GM19397 (cell line): ENCODE results near the gene GFOD1.
"Not testable (repeated sequence)": the region's sequence is repeated elsewhere in the genome, so short reads cannot be mapped to it uniquely, and the experiment has no call there.

Experiments
- ATAC-seq: cut with Tn5 transposase; IDR thresholded peaks from one replicate; pipeline ENCODE4 v1.9.1; 2021; ENCODE audit warnings: mild to moderate bottlenecking, moderate library complexity; ENCODE audit not compliant: unreplicated experiment

GFOD1 gene

DNA sequence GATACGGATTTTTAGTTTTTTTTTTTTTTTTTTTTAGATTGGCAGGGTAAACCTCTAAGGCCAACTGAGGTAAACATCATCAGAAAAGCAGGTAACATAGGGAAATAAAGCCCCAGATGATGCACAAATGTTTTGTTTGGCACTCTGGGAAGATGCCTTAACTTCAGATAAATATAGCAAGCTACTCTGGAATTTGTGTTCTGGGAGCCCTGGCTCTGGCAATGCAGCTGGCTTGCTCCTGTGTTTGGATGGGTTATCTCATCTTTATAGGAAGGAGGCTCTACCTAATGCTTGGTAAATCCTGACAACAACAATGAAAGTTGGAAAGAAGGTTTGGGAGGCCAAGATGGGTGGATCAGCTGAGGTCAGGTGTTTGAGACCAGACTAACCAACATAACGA, 77.4 kb downstream of the GFOD1 start:
- no peak for ATAC-seq

DNA sequence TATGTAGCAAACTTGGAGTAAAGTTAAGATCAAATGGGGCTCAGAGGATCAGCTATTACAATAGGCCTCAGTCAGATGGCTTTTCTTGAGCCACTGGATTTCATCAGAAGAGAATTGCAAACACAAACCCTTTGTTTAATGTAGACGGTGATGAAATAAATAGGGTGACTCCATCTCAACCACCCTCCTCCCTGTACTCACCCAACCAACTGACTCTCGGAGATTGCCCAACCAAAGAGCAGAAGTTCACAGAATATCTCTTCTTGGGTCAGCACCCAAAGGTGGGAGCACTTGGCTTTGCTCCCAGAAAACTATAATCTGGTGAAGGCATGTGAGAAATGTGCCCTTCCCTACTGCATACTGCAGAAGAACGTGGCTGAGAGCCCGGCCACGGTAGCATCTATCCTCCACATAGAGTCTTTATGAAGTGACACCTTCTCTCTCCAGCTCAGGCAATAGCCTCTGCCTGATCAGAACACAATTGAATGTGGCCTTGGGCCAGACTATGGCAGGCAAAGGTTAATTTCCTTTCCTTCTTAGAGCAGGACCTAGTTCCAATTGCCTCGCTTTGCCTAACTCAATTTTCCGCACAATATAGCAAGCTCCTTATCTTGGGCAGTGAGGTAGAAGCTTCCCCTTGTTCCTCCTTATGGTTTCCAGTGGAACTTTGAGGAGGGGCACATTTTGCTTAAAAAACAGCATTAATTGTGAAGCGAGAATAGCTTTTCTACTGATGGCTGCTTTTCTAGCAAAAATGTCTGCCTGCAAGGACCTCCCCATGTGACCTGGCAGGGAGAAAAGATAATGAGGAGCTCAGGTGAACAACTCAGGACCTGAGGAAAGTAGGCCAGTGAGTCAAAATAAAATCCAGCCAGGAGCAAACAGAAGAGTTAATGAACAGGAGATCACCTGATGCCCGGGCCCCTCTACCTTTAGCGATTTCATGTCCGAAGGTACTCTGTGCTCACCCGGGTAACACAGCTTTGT, 79.4 kb downstream of the GFOD1 start:
- ATAC-seq, result no peak

DNA sequence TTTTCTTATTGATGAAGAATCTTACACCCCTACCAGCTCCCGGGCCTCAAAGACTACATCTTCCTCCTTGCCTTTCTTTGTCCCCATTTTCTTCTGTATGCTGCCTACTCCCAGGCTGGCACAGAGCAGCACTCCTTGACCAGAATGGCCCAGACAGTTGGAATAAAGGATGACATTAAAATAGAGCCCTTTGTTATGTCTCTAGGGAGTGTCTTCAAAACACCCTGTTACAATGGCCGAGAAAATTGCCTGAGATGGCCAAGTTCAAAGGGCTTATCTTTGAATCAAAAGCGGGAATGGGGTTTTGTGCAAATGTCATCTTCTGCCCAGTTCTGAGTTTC, 80.1 kb downstream of the GFOD1 start:
- ATAC-seq, result no peak

DNA sequence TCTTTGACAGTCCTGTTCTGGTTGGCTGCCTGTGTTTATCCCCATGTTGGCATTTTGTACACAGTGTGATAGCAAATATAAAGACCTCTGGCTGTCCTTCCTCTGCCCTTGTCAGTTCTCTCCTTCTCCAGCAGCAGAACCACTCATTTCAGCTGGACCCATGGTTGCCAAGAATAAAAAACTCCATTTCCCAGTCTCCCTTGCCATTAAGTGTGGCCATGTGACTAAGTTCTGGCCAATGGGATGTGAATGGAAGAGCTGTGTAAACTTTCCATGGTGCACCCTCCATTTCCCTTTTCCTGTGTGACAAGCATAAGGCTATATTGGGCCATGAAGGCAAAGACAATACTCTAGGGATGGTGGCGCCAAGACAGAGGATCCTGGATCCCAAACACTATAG, 80.6 kb downstream of the GFOD1 start:
- no peak for ATAC-seq

DNA sequence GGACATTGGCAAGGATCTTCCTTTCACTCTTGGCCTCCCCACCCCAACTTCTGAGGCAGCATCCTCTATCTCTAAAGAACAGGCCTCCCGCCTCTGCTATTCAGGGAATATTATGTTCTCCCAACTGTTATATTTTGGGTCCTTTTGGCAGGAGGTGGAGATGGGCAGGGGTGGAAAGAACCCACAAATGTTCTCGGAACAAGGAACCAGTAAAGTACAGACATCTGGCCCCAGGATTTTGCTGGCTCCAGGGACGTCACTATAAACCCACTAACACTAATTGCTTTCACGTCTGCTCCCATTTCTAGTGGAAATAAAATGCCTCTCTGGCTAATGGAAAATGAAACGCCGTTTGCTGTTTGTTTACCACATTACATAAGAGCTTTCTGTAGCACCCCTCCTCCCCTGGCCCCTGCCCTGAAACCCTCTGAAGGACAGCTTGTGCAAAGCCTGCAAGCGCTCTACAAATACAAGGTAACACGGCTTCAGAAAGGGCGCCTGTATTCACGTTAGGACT, 81.4 kb downstream of the GFOD1 start:
- ATAC-seq, result no peak

DNA sequence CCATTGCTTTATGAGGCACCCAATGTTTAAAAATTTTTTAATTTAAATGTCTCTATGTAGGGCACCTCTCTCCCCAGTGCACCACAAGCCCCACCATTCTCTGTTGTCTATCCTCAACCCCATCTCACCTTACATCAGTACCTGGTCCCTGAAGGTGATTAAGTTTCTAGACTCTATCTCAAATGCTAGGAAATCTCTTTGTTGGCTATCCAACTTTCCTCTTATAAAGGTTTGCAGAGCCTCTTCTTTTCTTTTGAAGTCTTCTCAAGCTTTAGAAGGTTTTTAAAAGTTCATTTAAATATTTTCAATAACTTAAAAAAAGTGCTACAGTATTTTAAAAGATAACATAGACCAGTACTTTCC, 82.5 kb downstream of the GFOD1 start:
- no peak for ATAC-seq

DNA sequence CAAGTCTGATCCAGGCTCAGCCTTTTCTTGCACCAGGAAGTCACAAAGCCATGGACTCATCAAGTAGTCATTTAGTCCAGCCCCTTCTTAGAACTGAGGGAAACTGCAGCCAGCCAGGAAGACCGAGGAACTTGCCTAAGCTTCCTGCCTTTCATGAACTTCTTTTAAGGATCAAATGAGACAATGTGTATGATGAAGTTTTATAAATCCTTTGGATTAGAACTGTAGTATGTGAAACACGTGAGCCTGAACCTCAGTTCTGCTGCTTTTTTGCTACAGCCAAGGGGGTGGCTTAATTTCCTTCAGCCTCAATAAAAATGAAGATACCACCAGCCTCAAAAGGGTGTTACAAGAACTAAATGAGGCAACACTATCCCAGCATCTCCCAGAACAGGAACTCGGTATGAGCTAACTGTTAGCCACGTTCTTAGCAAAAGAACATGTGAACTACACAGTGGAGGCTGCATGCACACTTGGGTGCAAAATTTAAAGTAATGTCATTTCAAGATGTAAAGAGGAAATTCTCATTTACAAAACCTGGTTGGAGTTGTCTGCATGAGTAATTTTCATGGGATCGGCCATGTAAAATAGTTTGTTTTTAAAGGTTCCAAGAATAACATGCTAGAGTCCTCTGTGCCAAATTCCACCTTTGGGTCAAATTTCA, 83.0 kb downstream of the GFOD1 start:
- ATAC-seq, result no peak

DNA sequence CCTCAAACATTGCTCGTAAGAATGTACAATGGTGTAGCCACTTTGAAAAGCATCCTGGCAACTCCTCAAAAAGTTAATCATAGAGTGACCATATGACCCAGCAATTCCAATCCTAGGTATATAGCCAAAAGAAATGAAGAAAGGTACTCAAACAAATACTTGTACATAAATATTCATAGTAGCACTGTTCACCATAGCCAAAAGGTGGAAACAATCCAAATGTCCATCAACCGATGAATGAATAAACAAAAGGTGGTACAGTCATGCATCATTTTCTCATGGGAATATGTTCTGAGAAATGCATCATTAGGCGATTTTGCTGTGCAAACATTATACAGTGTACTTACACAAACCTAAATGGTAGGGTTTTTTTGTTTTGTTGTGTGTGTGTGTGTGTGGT, 84.7 kb downstream of the GFOD1 start:
- ATAC-seq, result no peak

DNA sequence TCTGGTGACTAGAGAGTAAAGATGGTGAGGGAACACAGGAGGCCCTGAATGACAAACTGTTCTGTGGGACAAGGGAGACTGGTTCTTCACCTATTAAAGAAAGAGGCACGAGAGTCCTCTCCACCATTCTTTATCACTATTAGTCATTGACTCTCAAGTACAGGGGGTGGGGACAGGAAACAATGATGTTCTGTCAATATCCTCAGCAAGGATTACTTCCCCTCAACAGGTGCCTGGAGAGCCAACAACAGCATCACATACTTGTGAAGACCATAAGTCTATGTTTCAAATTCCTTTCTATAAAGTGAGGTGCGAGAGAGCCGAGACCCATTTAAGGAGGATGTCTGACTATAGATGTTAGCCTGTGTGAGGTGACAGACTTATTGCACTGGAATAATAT, 86.6 kb downstream of the GFOD1 start:
- no peak for ATAC-seq

DNA sequence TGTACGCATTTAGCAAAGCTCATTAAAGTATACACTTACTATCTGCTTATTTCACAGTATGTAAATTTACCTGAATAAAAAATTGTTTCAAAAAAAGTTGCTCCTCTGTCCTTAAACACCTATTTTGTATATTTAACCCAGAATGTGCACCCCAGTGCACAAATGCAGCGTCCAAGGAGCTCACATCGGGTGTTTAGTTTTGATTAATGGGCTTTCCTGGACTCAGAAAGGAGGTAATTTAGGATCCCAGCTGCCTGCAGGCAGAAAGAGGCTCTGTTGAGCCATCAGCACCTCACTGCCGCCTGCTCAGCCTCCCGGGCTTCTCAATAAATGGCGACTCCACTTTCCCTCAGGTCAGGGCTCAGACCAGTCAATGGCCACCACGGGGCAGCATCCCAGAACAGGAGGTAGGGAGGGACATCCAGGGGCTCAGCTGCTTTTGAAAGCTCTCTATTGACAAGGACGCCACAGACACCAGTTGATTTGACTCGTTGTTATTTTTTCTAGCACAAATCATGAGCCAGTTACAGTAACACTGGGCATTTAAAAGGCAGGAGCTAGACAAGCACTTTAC, 88.9 kb downstream of the GFOD1 start:
- ATAC-seq, result no peak

DNA sequence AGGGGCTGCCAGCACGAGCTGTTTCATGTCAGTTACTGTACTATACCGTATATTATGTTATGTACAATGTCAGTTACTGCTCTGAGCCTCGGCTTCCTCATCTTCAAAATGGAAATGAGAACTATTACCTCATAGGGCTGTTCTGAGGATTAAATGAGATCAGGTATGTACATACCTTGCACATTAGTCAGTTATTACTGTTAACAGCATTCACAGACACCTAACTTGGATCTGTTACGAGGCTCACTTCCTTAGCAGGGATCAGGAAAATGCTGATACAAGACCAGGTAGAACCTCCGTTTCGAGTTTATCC, 89.4 kb downstream of the GFOD1 start:
- ATAC-seq, result no peak

DNA sequence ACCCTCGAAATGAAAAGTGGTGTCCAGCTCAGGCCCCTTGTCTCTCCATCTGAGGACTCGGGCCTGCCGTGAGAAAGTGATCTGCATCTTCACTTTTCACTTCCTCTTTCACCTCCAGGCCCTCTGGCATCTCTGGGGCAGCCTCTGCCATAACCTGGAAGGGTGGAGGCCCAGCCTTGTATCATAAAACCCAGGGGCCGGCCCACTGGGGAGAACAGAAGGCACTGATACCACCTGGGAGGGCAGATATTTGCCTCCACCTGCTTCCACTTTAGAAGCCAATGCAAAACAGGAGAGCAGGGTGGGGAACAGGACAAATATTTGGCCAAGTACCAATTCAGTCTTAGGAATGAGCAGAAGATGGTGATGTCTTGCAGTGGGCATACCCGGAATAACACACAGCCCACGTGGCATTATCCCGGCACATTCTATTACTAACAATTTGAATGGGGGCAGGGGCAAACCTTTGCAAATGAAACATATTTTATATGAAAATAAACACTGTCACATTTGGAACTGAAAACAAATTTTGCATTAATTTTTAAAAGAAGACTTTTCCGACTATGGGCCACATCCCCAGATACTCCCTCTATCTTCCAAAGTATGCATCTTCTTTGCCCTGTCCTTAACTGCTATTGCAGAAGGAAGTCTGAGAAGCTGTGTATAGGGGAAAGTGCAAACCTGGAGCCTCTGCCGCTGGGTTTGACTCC, 89.9 kb downstream of the GFOD1 start:
- peak; percentile 61 for ATAC-seq

DNA sequence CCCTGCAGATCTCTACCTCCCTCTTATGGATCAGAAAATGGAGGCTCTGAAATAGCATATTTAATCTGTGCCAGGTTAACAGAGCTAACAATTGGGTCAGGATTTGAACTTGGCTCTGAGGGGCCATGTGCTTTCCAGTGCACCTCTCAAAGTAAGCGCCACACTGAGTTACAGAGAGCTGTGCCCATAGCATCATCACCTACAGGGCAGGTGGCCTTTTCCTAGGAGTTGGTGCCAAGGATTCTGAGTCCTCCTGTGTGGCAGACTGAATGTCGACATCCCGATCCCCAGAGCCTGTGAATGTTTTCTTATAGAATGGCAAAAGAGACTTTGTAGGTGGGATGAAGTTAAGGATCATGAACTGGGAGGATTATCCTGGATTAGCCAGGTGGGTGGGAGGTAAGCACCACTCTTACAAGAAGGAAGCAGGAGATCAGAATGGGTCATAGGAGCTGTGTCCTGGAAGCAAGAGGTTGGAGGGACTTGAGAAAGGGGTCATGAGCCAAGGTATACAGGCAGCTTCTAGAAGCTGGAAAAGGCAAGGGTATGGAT, 91.1 kb downstream of the GFOD1 start:
- no peak for ATAC-seq

DNA sequence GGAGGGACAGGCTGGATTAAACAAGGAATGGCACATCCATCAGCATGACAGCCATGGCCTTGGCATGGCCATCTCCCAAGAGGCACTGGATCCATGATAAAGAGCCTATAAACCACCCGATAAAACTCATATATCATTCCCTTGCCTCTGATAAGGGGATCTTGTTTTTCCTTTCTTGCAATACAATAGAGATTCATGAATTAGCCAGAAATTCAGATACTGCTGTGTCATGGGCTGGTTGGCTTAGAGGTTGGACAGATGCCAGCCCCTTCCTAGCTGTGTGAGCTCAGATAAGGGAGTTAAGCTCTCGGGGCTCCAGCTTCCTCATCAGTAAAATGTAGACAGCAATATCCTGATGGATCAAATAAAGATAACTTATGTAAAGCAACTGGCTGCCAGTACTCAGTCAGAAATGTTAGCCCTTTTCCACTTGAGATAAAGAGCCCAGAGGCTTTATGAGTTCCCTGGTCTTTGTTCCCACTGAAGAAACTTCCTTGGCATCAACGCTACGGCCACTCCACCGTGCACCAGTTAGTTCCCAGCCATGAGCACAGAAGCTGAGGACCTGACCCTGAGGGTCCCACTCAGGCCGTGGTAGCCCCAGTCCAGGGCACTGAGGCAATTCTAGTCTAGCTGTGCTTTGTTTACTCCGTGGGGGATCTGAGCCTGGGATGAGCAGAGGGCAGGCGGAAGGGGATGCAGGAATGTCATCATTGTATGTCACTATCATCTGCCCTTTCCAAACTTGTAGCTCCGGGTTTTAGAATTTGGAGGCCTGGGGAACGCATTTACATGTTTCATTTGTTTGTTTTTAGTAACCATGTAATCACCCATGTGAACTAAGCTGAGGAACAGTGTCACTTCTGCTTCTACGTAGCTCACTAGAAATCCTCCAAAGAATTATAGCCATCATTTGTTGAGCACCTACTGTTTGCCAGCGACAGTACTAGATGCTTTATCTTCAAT, 91.8 kb downstream of the GFOD1 start:
- no peak for ATAC-seq

DNA sequence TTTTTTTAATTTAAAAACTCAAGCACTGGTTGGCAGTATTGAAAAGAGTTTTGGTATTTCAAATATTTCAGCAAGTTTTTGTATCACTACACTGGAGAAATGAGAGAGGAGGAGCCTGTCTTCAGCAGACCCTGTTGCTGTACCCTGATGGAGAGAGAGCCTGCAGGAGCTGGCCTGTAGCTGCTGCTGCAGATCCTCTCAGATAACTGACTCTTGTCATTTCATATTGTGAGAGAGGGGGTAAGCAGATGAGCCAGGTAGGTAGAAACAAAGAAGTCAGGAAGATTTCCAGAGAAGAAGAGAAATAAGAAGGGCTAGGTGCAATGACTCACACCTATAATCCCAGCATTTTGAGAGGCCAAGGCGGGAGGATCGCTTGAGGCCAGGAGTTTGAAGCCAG, 94.9 kb downstream of the GFOD1 start:
- ATAC-seq, result no peak

DNA sequence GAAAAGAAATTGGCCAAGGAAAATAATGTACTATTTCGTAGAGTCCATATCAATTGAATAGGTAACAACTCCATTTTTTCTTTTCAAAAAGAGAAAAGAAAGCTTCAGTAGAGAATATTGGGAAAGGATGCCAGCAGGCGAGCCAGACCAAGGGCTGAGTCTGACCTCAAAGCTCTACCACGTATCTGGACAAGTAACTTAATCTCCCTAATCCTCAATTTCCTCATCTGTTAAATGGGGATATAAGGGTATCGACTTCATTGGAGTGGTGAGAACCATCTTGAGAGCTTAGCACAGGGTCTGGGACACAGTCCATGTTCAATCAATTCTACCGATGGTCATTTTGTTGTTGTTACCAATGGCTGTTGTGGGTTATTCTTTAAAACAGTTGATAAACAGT, 95.9 kb downstream of the GFOD1 start:
- no peak for ATAC-seq

DNA sequence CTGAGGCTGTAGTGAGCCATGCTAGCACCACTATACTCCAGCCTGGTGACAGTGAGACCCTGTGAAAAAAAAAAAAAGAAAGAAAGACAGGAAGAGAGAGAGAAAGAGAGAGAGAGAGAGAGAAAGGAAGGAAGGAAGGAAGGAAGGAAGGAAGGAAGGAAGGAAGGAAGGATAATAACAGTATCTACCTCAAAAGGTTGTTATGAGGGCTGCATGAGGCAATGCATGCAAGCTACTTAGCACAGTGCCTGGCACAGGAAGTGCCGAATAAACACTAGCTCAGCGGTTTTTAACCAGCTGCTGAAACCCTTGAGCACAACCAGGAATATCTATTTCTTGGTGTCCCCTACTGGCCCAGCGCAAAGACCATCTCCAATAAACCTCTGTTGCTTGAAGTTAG, 96.7 kb downstream of the GFOD1 start:
- ATAC-seq, result no peak

DNA sequence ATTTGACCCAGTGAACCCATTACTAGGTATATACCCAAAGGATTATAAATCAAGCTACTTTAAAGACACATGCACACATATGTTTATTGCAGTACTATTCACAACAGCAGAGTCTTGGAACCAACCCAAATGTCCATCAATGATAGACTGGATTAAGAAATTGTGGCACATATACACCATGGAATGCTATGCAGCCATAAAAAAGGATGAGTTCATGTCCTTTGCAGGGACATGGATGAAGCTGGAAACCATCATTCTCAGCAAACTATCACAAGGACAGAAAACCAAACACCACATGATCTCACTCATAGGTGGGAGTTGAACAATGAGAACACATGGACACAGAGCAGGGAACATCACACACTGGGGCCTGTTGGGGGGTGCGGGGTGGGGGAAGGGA, 98.2 kb downstream of the GFOD1 start:
- ATAC-seq, result not testable (repeated sequence)

DNA sequence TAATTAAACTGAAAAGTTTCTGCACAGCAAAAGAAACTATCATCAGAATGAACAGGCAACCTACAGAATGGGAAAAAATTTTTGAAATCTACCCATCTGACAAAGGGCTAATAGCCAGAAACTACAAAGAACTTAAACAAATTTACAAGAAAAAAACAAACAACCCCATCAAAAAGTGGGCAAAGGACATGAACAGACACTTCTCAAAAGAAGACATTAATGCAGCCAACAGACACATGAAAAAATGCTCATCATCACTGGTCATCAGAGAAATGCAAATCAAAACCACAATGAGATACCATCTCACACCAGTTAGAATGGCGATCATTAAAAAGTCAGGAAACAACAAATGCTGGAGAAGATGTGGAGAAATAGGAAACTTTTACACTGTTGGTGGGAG, 98.6 kb downstream of the GFOD1 start:
- not testable (repeated sequence) for ATAC-seq

DNA sequence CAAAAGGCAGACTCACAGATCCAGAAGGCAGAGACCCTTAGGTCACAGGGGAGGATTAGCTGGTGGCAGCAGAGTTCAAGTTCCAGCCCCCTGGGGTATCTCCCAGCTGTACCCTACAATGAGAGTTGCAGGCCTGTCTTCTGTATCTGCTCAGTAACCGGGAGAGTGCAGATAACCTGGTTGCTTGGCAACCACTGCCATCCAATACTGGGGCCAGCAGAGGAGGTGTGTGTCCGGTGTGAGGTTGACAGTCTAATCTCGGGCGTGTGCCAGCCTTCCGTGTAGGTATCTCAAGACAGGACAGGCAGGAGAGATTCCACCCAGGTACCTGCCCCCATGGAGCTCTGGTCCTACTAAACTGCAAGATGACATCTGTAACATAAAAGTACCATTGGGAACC, 102.4 kb downstream of the GFOD1 start:
- no peak for ATAC-seq
